SK-N-SH treated with all-trans-retinoic acid at 6 μM for 48 hours (cell line): ENCODE data around the gene FAM209A.
"Not testable (repeated sequence)": the region's sequence is repeated elsewhere in the genome, so short reads cannot be mapped to it uniquely, and the experiment has no call there.

ENCODE experiments used
- ATAC-seq: fragments of 200-7000 bp; cut with Tn5 transposase; 3 replicates; pipeline ENCODE4 v1.9.1; 2020; ENCODE audit warnings: mild to moderate bottlenecking, moderate library complexity
- ARNTL ChIP-seq: fragments of 450-650 bp; formaldehyde crosslinking; IDR thresholded peaks from 2 replicates; pipeline ENCODE4 v1.5.0; 2020; ENCODE audit warnings: low read depth, mild to moderate bottlenecking, moderate library complexity, borderline replicate concordance
- BACH2 ChIP-seq: fragments of 250-450 bp; sonication (Bioruptor Pico); IDR thresholded peaks from 2 replicates; pipeline ENCODE4 v1.9.0; 2021; ENCODE audit warnings: mild to moderate bottlenecking, borderline replicate concordance
- CREB5 ChIP-seq: fragments of 250-450 bp; sonication (Bioruptor Pico); IDR thresholded peaks from 2 replicates; pipeline ENCODE4 v1.5.1; 2020; ENCODE audit warnings: low read depth, mild to moderate bottlenecking, moderate library complexity
- CSRNP3 ChIP-seq: fragments of 250-450 bp; sonication (Bioruptor Pico); IDR thresholded peaks from 2 replicates; pipeline ENCODE4 v1.5.1; 2021; ENCODE audit warnings: mild to moderate bottlenecking, moderate library complexity
- ESRRG ChIP-seq: fragments of 250-450 bp; sonication (Bioruptor Pico); IDR thresholded peaks from 2 replicates; pipeline ENCODE4 v1.6.1; 2021; ENCODE audit warnings: mild to moderate bottlenecking
- ISL1 ChIP-seq: fragments of 250-450 bp; sonication (Bioruptor Pico); IDR thresholded peaks from 2 replicates; pipeline ENCODE4 v2.1.2; 2022; ENCODE audit warnings: mild to moderate bottlenecking, moderate library complexity
- POU6F1 ChIP-seq: fragments of 250-450 bp; sonication (Bioruptor Pico); IDR thresholded peaks from 2 replicates; pipeline ENCODE4 v1.8.0; 2021; ENCODE audit warnings: low read depth, mild to moderate bottlenecking, moderate library complexity, borderline replicate concordance
- PPARA ChIP-seq: fragments of 250-450 bp; sonication (Bioruptor Pico); IDR thresholded peaks from 2 replicates; pipeline ENCODE4 v1.5.0; 2020; ENCODE audit warnings: mild to moderate bottlenecking, borderline replicate concordance
- TCF4 ChIP-seq: fragments of 250-450 bp; sonication (Bioruptor Pico); IDR thresholded peaks from 2 replicates; pipeline ENCODE4 v1.8.0; 2021; ENCODE audit warnings: mild to moderate bottlenecking, moderate library complexity, borderline replicate concordance
- TOX ChIP-seq: fragments of 250-450 bp; sonication (Bioruptor Pico); IDR thresholded peaks from 2 replicates; pipeline ENCODE4 v1.8.0; 2021; ENCODE audit warnings: mild to moderate bottlenecking, moderate library complexity, borderline replicate concordance
- TSHZ2 ChIP-seq: fragments of 250-450 bp; sonication (Bioruptor Pico); IDR thresholded peaks from 2 replicates; pipeline ENCODE4 v1.5.0; 2020; ENCODE audit warnings: mild to moderate bottlenecking, moderate library complexity
- ZC3H10 ChIP-seq: fragments of 250-450 bp; sonication (Bioruptor Pico); IDR thresholded peaks from 2 replicates; pipeline ENCODE4 v1.5.1; 2021; ENCODE audit warnings: mild to moderate bottlenecking, moderate library complexity
- ZFP3 ChIP-seq: fragments of 250-450 bp; sonication (Bioruptor Pico); IDR thresholded peaks from 2 replicates; pipeline ENCODE4 v1.5.0; 2020; ENCODE audit warnings: mild to moderate bottlenecking, moderate library complexity
- ZNF565 ChIP-seq: fragments of 450-650 bp; formaldehyde crosslinking; conservative IDR thresholded peaks from 2 replicates; pipeline ENCODE4 v1.5.0; 2020; ENCODE audit warnings: low read depth, mild to moderate bottlenecking, moderate library complexity
- ZNF8 ChIP-seq: fragments of 450-650 bp; formaldehyde crosslinking; IDR thresholded peaks from 2 replicates; pipeline ENCODE4 v1.5.0; 2020; ENCODE audit warnings: mild to moderate bottlenecking, moderate library complexity

Gene FAM209A

GRCh38 chr20:56522311-56522710 lies 2.2 kb upstream of the FAM209A start:
- TF ChIP-seq ESRRG (CRISPR knock-in tag) (no peak), TOX (CRISPR knock-in tag) (no peak), POU6F1 (CRISPR knock-in tag) (no peak), TCF4 (CRISPR knock-in tag) (no peak), TSHZ2 (no peak), CSRNP3 (no peak), ARNTL (CRISPR knock-in tag) (no peak), ZNF565 (no peak), ISL1 (no peak), CREB5 (CRISPR knock-in tag) (no peak)
- peak; percentile 39 for ATAC-seq

GRCh38 chr20:56527521-56527920 lies 3.0 kb downstream of the FAM209A start:
- no peak for ATAC-seq
- TF ChIP-seq CSRNP3 (no peak), PPARA (CRISPR knock-in tag) (no peak), ZNF565 (no peak), ZFP3 (no peak), TSHZ2 (no peak), BACH2 (CRISPR knock-in tag) (no peak), ESRRG (CRISPR knock-in tag) (no peak), ZC3H10 (CRISPR knock-in tag) (no peak), ZNF8 (CRISPR knock-in tag) (no peak), POU6F1 (CRISPR knock-in tag) (no peak), ARNTL (CRISPR knock-in tag) (no peak)

DNA sequence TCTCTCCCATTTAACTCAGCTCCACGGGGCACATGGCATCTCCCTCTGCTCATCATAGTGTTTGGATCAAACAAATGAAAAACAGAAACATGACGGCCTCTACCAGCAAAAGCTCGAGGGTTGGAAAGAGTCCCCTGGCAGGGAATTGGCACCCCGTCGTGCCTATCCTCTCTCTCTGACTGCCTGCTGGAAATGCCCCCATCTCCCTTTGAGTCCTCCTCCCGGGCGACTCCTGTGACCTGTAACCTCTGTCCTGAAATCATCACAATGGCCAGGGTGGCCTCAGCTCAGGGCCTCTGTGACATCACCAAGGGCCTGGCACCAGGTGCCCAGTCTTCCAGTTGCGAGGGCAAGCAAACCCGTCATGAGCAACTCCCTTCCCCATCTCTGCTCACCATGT lies 8.4 kb downstream of the FAM209A start, which contains the start of gene FAM209B:
FAM209B (plus strand) TSS at position 301 of the 400 bp plus-strand sequence; CDS start at position 397, 96 bp downstream.
- ATAC-seq = not testable (repeated sequence)
